ENCODE data around the gene ANKK1.

ANKK1 gene

DNA sequence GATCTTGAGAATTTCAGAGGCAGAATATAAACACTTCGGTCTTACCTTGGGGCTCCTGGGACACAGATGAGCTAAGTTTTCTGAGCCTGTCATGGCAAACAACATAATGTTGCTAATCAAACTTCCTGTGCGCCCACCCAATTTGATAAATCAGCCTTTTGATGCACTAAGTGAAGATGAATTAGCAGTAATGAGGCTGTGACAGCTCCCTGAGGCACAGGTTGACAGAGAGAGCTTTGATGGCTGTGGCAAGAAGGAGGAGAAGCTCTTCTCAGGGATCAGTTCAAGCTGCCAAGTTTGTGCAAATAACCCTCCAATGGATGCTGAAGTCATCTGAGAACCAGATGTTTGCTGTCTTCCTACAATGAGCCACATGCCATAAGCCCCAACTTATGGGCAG is 53.2 kb downstream of the ANKK1 start (continued):
- TF ChIP-seq, protein P1, sequence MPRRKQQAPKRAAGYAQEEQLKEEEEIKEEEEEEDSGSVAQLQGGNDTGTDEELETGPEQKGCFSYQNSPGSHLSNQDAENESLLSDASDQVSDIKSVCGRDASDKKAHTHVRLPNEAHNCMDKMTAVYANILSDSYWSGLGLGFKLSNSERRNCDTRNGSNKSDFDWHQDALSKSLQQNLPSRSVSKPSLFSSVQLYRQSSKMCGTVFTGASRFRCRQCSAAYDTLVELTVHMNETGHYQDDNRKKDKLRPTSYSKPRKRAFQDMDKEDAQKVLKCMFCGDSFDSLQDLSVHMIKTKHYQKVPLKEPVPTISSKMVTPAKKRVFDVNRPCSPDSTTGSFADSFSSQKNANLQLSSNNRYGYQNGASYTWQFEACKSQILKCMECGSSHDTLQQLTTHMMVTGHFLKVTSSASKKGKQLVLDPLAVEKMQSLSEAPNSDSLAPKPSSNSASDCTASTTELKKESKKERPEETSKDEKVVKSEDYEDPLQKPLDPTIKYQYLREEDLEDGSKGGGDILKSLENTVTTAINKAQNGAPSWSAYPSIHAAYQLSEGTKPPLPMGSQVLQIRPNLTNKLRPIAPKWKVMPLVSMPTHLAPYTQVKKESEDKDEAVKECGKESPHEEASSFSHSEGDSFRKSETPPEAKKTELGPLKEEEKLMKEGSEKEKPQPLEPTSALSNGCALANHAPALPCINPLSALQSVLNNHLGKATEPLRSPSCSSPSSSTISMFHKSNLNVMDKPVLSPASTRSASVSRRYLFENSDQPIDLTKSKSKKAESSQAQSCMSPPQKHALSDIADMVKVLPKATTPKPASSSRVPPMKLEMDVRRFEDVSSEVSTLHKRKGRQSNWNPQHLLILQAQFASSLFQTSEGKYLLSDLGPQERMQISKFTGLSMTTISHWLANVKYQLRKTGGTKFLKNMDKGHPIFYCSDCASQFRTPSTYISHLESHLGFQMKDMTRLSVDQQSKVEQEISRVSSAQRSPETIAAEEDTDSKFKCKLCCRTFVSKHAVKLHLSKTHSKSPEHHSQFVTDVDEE (CRISPR knock-in tag; IDR thresholded peaks at IDR 0.05), result no peak
- TF ChIP-seq CSDC2 (CRISPR knock-in tag; IDR thresholded peaks at IDR 0.05) (no peak), RARB (CRISPR knock-in tag; IDR thresholded peaks at IDR 0.05) (no peak), ISL1 (CRISPR knock-in tag; IDR thresholded peaks at IDR 0.05) (no peak), ESRRG (CRISPR knock-in tag; IDR thresholded peaks at IDR 0.05) (no peak), GLIS3 (CRISPR knock-in tag; IDR thresholded peaks at IDR 0.05) (no peak), OSR1 (CRISPR knock-in tag; IDR thresholded peaks at IDR 0.05) (no peak), SNAI2 (CRISPR knock-in tag; IDR thresholded peaks at IDR 0.05) (no peak), TCF4 (CRISPR knock-in tag; IDR thresholded peaks at IDR 0.05; ENCODE audit: borderline replicate concordance) (no peak), ZNF8 (CRISPR knock-in tag; IDR thresholded peaks at IDR 0.05) (no peak)

DNA sequence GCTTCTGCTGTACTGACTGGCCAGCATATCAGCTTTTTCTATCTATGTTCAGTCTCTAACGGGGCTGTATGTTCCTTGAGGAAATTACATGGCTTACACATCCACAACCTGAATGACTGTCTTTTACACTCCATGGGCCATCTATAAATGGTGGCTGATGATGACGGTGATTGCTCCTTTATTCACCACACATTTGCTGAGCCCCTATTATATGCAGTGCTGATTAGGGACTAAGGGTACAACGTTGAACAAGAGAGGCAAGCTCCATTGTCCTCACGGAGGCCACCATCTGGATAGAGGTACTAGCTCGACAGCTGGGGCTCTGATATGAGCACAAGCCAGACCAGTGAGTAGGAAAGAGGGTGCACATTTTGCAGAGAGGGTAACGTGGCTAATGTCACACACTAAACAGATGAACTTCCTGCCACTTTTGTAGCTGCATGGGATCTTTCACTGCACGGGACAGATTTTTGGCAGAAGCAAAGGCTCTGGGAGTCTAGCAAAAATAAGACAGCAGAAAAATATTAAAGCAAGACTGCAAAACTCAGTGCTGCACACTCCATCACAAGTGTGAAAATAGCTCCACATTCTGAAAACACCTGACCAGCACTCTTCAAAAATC is 57.0 kb downstream of the ANKK1 start:
- no peak for ATAC-seq
- TF ChIP-seq TOX (CRISPR knock-in tag; IDR thresholded peaks at IDR 0.05; ENCODE audit: borderline replicate concordance) (no peak), ZNF70 (CRISPR knock-in tag; IDR thresholded peaks at IDR 0.05) (no peak), PPARA (CRISPR knock-in tag; IDR thresholded peaks at IDR 0.05; ENCODE audit: borderline replicate concordance) (no peak), CSDC2 (CRISPR knock-in tag; IDR thresholded peaks at IDR 0.05) (no peak), ZFP30 (CRISPR knock-in tag; IDR thresholded peaks at IDR 0.05) (no peak), OSR1 (CRISPR knock-in tag; IDR thresholded peaks at IDR 0.05) (no peak), ZNF565 (CRISPR knock-in tag; conservative IDR thresholded peaks at IDR 0.05; ENCODE audit: low read depth) (no peak)

DNA sequence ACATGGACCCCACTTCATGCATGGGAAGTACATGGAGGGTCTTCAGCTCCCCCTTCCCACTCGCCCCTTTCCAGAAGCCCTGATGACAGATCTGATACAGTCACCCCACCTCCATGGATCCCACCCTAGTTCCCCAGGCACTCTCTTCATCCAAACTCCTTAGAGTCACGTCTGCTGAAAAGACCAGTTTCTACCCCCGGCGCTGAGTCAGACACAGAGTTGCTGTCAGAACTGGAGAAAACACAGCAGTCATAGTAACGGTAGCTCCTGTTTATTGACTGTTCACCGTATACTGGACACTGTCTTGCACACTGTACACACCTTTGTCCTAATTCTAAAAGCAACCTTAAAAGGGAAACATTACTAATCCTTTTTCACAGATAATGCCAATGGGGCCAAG is 58.5 kb downstream of the ANKK1 start:
- TF ChIP-seq ZNF565 (CRISPR knock-in tag; conservative IDR thresholded peaks at IDR 0.05; ENCODE audit: low read depth) (no peak), ESRRG (CRISPR knock-in tag; IDR thresholded peaks at IDR 0.05) (no peak), BACH2 (CRISPR knock-in tag; IDR thresholded peaks at IDR 0.05; ENCODE audit: borderline replicate concordance) (no peak), PPARA (CRISPR knock-in tag; IDR thresholded peaks at IDR 0.05; ENCODE audit: borderline replicate concordance) (no peak), ZNF70 (CRISPR knock-in tag; IDR thresholded peaks at IDR 0.05) (no peak), CSDC2 (CRISPR knock-in tag; IDR thresholded peaks at IDR 0.05) (no peak)
- TF ChIP-seq, protein P2, sequence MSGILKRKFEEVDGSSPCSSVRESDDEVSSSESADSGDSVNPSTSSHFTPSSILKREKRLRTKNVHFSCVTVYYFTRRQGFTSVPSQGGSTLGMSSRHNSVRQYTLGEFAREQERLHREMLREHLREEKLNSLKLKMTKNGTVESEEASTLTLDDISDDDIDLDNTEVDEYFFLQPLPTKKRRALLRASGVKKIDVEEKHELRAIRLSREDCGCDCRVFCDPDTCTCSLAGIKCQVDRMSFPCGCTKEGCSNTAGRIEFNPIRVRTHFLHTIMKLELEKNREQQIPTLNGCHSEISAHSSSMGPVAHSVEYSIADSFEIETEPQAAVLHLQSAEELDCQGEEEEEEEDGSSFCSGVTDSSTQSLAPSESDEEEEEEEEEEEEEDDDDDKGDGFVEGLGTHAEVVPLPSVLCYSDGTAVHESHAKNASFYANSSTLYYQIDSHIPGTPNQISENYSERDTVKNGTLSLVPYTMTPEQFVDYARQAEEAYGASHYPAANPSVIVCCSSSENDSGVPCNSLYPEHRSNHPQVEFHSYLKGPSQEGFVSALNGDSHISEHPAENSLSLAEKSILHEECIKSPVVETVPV (CRISPR knock-in tag; IDR thresholded peaks at IDR 0.05), result no peak
- ATAC-seq, result no peak

DNA sequence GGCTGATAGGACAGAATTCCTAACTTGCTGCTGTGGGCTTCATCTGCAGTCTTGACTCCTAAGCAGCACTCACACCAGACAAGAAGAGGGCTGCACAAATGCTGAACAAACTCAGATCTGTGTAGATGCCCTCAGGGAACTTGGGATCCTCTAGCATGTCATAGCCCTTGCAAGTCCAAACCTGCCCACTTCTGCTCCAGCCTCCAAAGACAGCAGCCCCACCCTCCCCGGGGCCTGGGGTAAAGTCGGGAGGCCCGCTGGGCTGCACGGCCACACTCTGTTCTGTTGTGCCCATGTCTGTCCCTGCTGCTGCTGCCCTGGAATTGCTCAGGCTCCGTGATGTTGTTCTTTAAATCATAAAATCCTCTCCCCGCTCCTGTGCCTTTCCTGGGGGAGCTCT is 59.4 kb downstream of the ANKK1 start:
- no peak; the same call in 2 of the 3 replicates for ATAC-seq
- TF ChIP-seq, protein P3, sequence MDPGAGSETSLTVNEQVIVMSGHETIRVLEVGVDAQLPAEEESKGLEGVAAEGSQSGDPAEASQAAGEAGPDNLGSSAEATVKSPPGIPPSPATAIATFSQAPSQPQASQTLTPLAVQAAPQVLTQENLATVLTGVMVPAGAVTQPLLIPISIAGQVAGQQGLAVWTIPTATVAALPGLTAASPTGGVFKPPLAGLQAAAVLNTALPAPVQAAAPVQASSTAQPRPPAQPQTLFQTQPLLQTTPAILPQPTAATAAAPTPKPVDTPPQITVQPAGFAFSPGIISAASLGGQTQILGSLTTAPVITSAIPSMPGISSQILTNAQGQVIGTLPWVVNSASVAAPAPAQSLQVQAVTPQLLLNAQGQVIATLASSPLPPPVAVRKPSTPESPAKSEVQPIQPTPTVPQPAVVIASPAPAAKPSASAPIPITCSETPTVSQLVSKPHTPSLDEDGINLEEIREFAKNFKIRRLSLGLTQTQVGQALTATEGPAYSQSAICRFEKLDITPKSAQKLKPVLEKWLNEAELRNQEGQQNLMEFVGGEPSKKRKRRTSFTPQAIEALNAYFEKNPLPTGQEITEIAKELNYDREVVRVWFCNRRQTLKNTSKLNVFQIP (CRISPR knock-in tag; IDR thresholded peaks at IDR 0.05; ENCODE audit: borderline replicate concordance, low read depth), result no peak
- no peak for TF ChIP-seq ZC3H10 (CRISPR knock-in tag; IDR thresholded peaks at IDR 0.05)
- TF ChIP-seq, protein P2 (CRISPR knock-in tag; IDR thresholded peaks at IDR 0.05), result no peak
- TF ChIP-seq ZNF8 (CRISPR knock-in tag; IDR thresholded peaks at IDR 0.05), result no peak
- TF ChIP-seq ZFP3 (CRISPR knock-in tag; IDR thresholded peaks at IDR 0.05), result no peak
- TF ChIP-seq, protein P1 (CRISPR knock-in tag; IDR thresholded peaks at IDR 0.05), result no peak
- TF ChIP-seq, protein P4, sequence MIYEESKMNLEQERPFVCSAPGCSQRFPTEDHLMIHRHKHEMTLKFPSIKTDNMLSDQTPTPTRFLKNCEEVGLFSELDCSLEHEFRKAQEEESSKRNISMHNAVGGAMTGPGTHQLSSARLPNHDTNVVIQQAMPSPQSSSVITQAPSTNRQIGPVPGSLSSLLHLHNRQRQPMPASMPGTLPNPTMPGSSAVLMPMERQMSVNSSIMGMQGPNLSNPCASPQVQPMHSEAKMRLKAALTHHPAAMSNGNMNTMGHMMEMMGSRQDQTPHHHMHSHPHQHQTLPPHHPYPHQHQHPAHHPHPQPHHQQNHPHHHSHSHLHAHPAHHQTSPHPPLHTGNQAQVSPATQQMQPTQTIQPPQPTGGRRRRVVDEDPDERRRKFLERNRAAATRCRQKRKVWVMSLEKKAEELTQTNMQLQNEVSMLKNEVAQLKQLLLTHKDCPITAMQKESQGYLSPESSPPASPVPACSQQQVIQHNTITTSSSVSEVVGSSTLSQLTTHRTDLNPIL (CRISPR knock-in tag; IDR thresholded peaks at IDR 0.05; ENCODE audit: low read depth), result no peak
- TF ChIP-seq ISL1 (CRISPR knock-in tag; IDR thresholded peaks at IDR 0.05), result no peak
- TF ChIP-seq OSR1 (CRISPR knock-in tag; IDR thresholded peaks at IDR 0.05), result no peak
- no peak for TF ChIP-seq ZNF70 (CRISPR knock-in tag; IDR thresholded peaks at IDR 0.05)
- TF ChIP-seq ESRRG (CRISPR knock-in tag; IDR thresholded peaks at IDR 0.05), result no peak
- TF ChIP-seq PPARA (CRISPR knock-in tag; IDR thresholded peaks at IDR 0.05; ENCODE audit: borderline replicate concordance), result no peak
- no peak for TF ChIP-seq RARB (CRISPR knock-in tag; IDR thresholded peaks at IDR 0.05)
- TF ChIP-seq, protein P5, sequence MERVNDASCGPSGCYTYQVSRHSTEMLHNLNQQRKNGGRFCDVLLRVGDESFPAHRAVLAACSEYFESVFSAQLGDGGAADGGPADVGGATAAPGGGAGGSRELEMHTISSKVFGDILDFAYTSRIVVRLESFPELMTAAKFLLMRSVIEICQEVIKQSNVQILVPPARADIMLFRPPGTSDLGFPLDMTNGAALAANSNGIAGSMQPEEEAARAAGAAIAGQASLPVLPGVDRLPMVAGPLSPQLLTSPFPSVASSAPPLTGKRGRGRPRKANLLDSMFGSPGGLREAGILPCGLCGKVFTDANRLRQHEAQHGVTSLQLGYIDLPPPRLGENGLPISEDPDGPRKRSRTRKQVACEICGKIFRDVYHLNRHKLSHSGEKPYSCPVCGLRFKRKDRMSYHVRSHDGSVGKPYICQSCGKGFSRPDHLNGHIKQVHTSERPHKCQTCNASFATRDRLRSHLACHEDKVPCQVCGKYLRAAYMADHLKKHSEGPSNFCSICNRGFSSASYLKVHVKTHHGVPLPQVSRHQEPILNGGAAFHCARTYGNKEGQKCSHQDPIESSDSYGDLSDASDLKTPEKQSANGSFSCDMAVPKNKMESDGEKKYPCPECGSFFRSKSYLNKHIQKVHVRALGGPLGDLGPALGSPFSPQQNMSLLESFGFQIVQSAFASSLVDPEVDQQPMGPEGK (CRISPR knock-in tag; IDR thresholded peaks at IDR 0.05; ENCODE audit: borderline replicate concordance), result no peak
